Esophagus muscularis mucosa (tissue), 3 donors: Measurements from ENCODE around the gene EZH2.

ENCODE experiments used
- CTCF ChIP-seq, 3 experiments: fragments of 200-600 bp in 2 of 3; fragments of 450-650 bp in 1 of 3; sonication (generic) in 2 of 3; IDR thresholded peaks; one replicate each; pipeline ENCODE4 v1.5.1; 2017 to 2019; ENCODE audit warnings: antibody characterized with exemption in 3 of 3, mild to moderate bottlenecking in 2 of 3, moderate library complexity in 1 of 3
- POLR2AphosphoS5 ChIP-seq, 2 donors: sonication (generic); formaldehyde crosslinking; IDR thresholded peaks; one replicate each; pipeline ENCODE4 v1.6.1; 2017; ENCODE audit warnings: antibody characterized with exemption in 2 of 2

GRCh38 chr7:148761499-148762278 is 122.4 kb downstream of the EZH2 start:
- TF ChIP-seq CTCF (IDR thresholded peaks at IDR 0.05), result no peak
- TF ChIP-seq POLR2AphosphoS5 (IDR thresholded peaks at IDR 0.05), result no peak
